Erythroblast (primary cell): ENCODE data around the gene CHMP5.

Experiments used
- GATA1 ChIP-seq: IDR thresholded peaks from 2 replicates; pipeline ENCODE4 v1.6.1; 2011; ENCODE audit warnings: low read depth, mild to moderate bottlenecking, control low read depth, low read length, moderate library complexity
- POLR2A ChIP-seq: IDR thresholded peaks from 2 replicates; pipeline ENCODE4 v1.6.1; 2011; ENCODE audit warnings: mild to moderate bottlenecking, low read length

GRCh38 chr9:33320230-33320567 lies 55.4 kb downstream of the CHMP5 start:
- TF ChIP-seq GATA1 (no peak), POLR2A (no peak)
